Embryonic facial prominence (tissue), 1 donor: ENCODE measurements around the gene NUFIP1.
A peak's percentile ranks its signal among the peaks of the same experiment; 100 is the strongest.
"Not testable (repeated sequence)": the region's sequence is repeated elsewhere in the genome, so short reads cannot be mapped to it uniquely, and the experiment has no call there.

Experiments used
- DNase-seq: peaks from one replicate; pipeline ENCODE4 v3.0.0-alpha.2; 2016; ENCODE audit errors: extremely low spot score

Gene NUFIP1

DNA sequence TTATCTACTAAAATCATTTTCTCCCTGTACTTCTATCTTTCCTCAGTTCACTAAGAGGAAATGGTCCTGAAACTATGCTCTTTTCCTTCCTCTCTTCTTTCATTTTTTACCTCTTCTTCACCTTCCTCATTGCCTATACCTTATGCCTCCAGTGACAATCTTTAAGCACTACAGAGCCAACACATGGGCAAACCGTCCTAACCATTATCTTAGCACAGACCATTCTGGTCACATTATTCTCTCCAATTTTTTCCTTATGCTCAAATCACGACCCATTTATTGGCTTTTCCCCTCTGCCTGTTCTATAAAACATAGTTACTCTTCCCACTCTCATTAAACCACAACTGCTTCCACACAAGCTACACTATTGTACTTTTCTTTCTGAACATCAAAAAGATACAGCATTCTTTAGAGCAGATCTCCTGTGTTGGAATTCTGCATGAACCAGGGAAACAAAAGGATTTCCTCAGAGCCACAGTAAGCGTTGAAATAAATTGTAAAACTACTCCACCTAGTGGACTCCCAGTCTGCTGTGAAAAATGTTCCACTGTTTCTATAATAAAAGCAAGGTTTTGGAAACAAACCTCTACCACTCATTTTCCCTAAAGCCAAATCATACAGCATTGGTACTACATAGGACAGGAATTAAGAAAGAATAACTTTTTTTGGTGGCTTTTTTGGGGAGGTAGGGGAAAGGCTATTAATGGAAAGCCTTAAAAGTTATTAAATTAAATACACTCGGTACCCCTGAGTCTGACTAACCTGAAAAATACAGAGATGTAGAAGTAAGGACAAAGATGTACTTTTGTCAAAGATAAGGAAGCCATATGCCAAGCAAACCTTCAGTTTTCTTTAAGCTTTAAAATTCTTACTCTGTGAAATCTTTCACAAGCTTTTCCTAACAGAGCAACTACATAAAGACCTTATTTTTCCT is 19.5 kb downstream of the NUFIP1 start:
- peak; percentile 80 for DNase-seq

DNA sequence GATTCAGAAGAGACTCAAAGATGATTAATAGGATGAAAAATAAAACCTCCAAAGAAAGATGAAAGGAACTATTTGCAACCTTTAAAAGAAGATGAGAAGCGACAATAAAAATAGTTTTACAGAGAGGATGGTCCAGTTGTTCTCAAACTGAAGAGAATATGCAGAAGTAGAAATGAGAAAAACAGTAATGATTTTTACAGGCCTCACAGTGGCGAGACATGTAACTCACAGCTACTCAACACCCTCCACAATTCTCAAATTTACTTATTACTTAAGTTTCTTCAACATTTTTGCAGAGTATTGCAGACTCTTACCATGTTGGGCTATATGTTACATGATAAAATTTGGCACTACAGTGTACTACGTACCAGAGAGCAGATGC is 20.8 kb downstream of the NUFIP1 start:
- no peak for DNase-seq

DNA sequence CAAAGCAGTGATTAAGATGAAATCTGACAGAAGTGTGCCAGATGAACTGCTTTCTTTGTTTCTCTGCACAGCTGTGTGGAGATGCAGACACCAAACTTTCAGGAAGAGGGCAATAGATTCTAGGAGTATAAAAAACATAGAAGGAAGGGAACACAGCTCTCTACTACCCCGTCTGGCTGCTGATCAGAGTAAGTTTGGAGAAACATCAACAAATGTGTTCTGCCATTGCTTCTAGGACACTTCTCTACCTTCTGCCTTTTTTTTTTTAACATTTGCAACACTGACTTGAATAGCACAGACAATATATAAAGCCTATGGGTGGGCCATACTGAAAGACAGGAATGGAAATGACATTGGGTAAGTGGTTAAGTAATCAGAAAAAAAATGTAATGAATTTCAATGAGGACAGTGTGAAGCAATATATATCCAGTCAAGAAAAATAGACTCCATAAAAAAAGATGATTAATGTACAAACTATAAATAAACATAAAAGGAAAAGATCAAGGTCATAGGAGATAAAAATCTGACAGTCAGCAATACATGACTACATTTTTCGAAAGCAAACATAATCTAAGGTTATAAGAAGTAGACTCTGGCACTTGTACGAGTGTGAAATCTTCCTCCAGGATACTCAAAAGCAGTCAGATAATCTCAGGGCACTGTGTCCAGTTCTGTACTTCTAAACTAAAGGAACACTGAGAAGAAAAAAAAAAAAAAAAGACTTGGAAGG is 21.4 kb downstream of the NUFIP1 start:
- no peak for DNase-seq

DNA sequence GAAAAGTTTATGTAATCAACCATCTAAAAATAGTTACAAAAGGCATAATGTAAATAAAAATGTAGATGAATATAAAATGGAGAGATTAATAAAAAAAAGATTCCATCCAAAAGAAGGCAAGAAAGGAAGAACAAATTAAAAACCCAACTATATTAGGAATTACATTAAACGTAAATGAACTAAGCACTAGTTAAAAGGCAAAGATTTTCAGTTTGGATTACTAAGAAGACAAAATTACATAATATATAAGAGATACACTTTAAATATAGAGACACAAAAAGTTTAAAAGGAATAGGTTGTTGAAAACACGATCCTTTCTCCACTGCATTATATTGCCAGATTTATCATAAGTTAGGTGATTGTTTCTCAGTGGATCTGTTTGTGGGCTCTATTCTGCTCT is 27.3 kb downstream of the NUFIP1 start:
- DNase-seq, result no peak

DNA sequence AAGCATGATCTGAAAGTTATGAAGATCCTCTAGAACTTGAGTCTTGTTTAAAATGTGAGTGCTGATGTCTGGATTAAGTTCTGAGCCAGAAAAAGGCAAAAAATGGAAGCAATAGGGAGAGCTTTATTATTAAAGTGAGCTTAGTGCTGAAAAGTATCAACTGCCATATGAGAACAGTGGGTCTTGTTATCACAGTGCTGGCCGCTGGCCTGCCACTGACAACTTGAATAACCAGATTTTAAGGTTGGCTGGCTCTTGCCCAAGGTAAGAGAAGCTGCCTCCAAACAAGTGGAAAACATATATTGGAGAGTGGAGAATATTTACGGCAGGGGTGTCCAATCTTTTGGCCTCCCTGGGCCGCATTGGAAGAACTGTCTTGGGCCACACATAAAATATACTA is 33.9 kb downstream of the NUFIP1 start:
- DNase-seq, result no peak

DNA sequence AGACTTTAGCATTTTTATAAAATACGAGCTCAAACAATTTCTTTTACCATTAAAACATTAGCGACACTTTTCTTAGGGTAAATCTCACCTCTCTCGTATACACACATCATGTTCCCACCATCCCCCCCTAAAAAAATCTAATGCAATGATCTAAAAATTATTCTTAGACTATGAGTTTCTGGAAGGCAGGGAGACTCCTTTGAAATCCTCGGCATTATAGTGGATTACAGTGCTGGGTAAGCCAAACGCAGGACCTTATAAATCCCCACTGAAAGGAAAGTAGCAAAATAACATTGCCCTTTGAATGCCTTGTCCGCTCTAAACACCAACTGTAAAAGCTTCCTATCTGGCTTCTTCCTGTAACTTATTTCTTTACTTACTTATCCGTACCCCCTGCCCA is 35.0 kb downstream of the NUFIP1 start:
- no peak for DNase-seq

DNA sequence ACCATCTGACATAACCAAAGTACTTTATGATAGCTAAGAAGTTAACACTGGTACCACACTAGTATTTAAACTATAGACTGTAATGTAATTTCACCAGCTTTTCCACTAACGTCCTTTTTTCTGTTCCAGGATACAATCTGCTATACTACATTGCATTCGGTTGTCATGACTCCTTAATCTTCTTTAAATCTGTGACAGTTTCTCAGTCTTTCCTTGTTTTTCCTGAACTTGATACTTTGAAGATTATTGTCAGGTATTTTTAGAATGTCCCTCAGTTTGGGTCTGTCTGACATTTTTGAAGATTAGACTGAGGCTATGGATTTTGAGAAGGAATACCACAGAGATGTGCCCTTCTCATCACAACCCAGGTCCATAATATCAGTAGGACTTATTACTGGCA is 36.6 kb downstream of the NUFIP1 start:
- DNase-seq, result no peak

DNA sequence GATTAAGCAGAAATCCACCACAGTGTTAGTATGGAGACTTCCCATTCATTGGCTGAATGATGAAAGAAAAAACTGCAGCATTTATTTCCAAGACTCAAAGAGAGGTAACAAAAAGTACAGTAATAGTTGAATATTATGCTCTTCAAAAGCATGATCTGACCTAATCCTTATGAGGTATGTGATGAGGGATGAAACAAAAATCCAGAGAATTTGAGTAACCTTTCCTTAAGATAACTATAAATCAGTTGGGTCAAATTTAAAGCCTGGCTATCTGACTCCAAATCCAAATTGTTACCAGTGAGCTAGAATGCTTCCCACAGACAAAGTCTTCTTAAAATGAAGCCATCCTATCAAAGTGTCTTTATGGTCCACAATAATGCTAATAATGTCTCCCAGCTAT is 38.1 kb downstream of the NUFIP1 start:
- DNase-seq, result no peak

DNA sequence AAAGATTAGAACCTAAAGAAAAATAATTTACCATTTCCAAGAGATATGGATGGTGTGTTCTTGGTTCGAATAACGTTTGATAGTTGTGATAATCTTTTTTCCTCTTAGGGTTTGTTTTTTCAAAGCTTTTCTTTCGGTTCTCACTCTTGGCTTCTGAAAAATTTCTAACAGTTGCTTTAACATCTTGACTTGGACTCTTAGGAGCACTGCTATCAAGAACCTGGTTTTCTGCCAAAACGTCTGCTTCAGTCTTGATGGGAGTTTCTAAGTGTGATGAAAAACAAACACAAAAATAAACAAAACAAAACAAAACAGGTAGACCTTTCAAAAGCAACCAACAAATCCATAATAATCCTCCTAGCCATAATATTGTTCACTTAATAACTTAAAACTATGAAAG is 45.9 kb downstream of the NUFIP1 start:
- not testable (repeated sequence) for DNase-seq

DNA sequence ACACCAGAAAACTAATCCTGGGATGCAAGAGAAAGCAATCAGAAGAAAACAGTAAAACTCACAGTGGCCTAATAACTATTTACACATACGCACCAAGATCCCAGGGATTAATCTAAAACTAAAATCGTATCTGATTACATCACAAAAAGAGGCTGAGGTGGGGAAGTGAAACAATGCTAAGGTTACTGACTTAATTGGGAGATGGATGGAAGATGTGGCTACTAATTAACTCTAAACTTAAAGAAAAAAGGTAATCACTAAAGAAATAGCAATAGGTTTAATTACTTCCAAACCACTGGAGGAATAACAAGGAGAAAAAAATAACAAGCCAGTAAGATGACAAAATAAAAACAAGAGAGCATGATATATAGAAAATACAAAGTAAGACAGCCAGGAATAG is 50.4 kb downstream of the NUFIP1 start:
- no peak for DNase-seq

DNA sequence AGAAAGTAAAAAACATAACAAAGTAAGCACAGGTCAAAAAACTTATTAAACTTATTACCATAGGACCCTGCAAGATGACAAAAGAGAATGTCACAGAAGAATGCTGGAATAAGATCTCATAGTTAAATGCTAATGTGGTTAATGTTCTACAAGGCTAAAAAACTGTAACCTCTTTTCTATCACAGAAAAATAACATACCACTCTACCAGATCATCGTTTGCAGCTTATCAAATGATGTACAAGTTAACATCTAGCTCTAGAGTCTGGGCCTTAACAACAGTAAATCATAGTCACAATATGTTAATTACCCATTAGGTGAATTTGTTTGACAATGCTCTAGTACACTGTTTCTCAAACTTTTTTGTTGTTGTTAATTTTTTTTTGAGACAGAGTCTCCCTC is 53.0 kb downstream of the NUFIP1 start:
- DNase-seq, result no peak

DNA sequence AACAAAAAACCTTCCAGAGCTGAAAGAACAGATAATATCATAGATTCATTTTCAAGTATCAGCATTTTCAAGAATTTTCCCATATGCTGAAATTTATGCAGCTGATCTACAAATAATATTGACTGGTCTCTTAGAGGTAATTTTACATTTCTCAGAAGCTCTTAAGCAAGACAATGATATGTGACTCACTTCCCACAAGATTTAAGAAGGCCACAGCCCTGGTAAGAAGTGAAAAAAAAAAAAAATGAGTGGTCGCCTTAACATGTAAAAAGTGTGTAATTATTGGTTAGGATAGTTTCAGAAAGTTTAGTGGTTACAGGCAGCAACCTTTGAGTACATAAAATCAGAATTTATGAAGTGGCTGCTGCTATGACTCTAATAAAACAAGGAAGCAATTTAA is 54.5 kb downstream of the NUFIP1 start:
- no peak for DNase-seq

DNA sequence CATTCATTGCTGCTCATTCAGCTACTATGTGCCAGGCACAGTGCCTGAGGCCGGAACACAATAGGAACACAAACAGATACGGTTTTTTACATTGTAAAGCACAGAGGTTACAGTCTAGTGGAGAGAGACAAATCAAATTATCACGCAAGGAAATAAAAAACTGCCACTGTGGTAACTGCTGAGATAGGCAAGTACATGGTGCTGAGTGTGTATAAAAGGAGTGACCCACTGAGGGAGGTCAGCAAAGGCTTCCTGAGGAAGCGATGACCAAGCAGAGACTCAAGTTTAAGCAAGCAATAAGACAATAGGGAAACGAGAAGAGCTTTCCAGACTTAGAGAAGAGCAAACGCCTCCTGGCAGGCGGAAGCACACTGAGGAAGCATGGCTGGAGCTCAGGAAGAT is 56.4 kb downstream of the NUFIP1 start:
- no peak for DNase-seq

DNA sequence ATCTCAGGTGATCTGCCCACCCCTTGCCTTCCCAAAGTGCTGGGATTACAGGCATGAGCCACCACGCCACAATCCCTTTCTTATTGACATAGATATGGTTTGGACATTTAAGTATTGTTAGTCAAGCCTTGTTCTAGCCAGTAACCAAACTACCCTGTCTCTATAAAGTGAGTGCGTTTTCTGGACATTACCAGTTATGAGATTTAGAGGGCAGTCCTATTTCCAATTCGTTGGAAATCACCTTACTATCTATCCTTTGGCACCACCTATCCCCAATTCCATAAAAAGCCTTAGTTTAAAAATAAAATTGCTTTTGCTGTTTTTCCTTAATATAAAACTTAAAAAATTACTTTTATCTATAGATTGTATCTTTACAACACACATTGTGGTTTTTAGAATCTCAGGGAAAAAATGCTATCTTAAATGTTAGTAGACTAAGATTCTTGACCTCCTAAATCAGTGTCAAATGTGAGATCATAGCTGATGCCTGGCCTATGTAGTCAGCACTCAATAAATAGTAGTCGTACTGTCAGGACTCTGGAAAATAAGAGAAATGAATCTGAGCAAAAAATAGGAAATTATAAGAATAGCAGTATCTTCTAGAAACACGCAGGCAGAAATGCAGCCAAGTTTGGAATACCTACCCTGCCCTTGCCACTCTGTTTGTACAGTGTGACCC is 57.0 kb downstream of the NUFIP1 start:
- no peak for DNase-seq

DNA sequence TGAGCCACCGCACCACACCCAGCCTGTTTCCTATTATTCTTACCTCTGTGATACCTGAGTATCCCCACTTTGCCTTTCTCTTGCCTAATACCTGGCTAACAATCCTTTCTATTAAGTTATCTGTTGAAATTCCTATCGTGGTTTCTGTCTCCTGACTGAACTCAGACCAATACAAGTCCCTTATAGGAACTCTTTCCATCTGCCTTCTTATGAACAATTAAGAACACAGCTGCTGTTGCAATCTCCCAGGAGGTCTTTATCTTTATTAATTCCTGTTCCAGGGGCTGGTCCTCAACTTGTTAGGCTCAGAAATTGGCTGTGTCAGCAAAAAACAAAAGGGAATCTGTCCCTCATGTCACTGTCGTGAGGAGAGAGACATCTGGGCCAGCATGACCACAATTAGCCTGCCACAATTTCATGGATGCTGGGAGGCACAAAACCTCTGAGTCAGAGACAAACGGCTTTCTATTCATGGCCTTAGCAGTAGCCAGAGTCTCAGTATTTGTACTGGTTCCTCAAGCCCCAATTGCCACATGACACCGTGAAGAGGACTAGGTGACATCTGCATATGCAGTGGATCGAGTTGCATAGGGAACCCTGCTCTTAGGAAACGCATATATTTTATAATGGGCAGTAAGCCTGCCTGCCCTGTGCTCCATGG is 58.2 kb downstream of the NUFIP1 start:
- DNase-seq, result no peak

DNA sequence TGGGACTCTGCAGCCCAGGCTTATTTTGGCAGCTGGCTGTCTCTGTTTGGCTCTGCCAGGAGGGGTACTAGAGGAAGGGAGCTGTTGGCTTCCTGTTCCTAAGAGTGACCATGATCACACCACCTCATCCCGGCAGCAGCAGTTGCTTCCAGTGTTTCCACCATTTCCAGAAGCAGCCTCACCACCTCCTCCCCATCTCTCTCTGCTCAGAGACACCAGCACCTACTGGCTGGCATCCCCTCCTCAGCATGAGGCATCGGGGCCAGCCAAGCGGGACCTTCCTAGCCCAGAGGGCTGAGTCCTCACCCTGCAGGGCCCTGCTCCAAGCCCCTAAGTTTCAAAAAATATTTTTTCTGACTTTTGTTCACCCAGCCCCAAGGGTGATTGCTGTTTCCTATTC is 59.0 kb downstream of the NUFIP1 start:
- DNase-seq, result no peak

DNA sequence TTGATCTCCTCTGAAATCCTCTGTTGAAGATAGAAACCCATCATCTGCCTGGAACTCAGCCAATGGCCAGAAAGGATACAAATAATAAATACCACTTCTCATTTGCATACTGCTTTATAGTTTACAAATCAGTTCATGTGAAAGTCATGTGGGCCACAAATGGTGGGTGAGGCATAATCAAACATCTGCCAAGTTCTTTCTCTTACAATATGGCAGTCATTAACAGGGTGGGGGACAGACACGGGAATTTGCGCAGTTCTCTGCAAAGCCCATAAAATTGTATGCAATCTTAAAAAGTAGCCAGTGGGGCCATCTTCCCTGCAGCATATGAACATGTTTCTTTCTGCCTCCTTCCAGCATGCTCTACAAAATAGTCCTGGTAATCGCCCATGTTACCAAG is 59.6 kb downstream of the NUFIP1 start:
- no peak for DNase-seq

DNA sequence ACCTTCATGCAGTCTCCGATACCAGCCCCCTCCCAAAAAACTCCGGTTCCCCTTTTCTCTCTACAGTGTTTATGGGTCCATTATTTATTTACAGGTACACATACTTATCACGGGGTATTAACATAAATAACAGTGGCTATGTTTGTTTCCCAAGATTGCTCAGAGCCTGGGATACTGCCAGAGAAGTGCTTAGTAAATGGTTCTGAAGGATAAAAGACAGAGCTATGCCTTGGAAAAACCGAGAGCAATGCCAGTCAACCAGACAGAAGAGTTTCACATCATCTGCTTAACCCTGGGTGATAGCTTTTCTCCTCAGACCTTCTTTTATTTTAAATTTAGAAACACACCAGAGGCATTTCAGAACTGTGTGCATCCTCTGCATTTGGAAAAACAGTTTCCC is 61.3 kb downstream of the NUFIP1 start:
- no peak for DNase-seq

DNA sequence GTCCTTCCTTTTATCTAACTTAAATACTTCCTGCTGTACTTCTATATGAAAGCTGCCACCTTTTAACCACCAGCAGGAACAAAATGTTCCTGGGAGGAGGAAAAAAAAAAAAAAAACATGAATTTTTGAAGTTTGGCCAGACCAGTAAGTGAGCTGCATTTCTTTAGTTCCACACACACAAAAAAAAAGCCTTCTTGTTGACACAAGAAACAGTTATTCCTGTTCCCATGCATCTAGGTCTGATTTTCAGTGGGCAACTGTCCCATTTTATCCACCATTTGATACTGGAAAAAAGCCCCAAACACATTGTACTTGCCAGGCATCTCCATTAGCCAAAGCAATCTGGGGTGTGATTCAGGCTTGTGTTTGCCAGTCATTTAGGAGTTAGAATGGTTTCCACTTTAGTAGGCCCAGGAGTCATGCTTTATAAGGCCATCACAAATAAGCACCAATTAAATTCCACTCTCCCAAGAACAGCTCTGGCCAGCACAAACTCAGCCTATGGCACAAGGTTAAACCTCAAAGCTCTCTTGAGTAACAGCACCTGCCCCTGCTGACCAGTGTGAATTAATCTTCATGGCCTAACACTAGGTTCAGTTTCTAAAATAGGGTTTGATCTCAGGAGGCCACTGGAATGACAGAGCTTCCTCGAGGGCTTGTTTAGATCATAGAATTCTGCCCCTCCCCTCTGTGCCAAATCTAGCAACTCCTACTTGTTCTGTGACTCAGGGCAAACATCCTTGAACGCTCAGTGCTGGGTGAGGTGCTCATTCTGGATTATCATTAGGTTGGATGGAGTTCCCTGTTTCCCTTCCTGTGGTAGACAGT is 67.1 kb downstream of the NUFIP1 start:
- DNase-seq, result peak; percentile 40

DNA sequence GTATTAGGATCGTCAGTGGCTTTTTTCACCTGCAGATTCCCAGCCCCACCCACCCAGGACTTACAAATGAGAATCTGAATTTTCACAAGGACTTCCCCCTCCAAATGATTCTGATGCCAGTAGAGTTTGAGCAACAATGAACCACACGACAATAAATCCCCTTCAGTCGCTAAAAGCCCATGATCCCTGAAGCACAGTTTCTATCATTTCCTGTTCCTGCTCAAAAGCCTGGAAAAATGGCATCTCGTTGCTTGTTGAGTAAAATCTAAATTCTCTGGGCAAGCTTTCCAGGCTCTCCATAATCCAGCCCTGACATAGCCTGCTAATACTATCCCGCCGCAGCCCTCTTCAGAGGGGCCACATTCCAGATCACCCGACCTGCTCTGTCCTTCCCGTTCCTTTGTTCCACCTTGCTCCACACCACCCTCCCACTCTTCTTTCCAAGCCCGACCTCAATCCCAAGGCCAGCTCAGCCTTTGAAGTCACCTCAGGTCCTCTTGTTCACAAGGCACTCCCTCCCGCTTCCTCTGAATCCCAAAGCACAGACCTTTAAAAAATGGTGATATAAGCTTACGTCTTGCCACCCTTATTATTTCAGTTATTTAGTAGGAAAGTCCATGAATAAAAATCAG is 67.9 kb downstream of the NUFIP1 start:
- DNase-seq, result no peak

DNA sequence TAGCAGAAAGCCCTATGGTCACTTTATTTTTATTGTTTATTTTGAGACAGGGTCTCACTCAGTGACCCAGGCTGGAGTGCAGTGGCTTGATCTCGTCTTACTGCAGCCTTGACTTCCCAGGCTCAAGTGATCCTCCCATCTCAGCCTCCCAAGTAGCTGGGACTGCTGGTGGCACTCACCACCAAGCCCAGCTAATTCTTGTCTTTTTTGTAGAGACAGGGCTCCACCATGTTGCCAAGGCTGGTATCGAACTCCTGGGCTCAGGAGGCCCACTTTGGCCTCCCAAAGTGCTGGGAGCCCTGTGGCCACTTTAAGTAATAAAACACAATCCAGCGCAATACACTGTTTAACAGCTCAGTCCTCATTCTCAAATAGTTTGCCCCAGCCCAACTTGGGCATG is 69.3 kb downstream of the NUFIP1 start:
- no peak for DNase-seq
